Prostate gland (tissue), 2 donors: ENCODE results near the gene PSKH1.

Source experiments
- CTCF ChIP-seq, 4 experiments: fragments of 200-600 bp in 2 of 4; fragments of 450-650 bp in 2 of 4; sonication (generic) in 2 of 4; IDR thresholded peaks; 1 replicate in 3 of 4; 2 replicates in 1 of 4; pipeline ENCODE4 v1.5.1; 2016 to 2019; ENCODE audit warnings: antibody characterized with exemption in 4 of 4, mild to moderate bottlenecking in 2 of 4, moderate library complexity in 2 of 4
- POLR2A ChIP-seq: fragments of 450-650 bp; IDR thresholded peaks from one replicate; pipeline ENCODE4 v1.6.1; 2016; ENCODE audit warnings: antibody characterized with exemption, mild to moderate bottlenecking
- POLR2AphosphoS5 ChIP-seq: sonication (generic); formaldehyde crosslinking; IDR thresholded peaks from one replicate; pipeline ENCODE4 v1.6.1; 2017; ENCODE audit warnings: antibody characterized with exemption

GRCh38 chr16:67872131-67872630, 20.9 kb upstream of the PSKH1 start:
- TF ChIP-seq POLR2AphosphoS5 = no peak
- no peak for TF ChIP-seq POLR2A
- no peak for TF ChIP-seq CTCF (IDR thresholded peaks at IDR 0.05)
